Kidney capillary endothelial cell (primary cell): ENCODE data around the gene IGSF22.

Experiments
- DNase-seq: peaks from one replicate; pipeline ENCODE4 v3.0.0-alpha.2; 2018; ENCODE audit warnings: low spot score

Gene IGSF22

DNA sequence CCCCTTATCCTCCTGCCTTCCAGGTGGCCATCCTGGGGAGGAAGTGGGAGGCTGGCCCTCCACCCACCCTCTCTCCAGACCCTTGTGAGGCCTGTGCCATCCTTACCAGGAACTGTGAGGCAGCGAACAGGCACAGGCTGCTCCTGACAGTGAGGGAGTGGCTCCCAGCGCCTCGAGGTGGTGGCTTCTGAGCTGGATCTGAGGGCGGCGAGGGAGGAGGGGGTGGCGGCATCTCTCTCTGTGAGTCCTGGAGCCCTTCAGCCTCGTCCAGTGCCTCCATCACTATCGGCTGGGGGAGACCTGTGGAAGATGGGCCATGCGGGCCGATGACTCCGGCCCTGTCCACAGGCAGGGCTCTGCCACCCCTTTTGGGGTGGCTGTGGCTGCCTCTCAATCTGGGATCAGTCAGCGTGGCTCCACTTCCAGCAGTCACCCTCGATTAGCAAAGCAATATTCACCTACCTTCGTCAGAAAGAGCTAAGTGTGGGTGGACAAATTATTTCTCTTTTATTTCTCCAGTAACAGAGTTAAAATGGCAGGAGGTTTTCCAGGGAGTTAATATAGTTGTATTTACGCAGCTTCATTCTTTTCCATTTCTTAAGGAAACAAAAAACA is 18.0 kb upstream of the IGSF22 start:
- DNase-seq: no peak

DNA sequence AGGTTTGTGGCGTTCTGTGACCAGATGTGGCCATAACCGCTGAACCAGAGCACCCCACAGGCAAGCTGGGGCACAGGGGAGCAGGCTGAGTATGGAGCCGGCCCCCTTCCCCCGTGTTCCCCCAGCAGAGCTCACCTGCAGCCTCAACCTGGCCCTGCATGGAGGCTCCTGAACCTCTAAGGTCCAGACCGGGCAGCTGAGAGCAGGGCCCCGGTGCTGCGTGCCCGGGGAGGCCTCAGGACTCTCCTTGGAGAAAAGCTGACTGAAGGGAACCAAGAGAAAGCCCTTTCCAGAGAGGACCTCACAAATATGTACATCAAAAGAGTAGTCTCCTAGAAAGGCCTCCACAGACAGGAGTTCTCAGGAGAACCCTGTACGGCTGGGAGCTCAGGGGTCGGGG is 17.4 kb upstream of the IGSF22 start:
- DNase-seq: no peak

DNA sequence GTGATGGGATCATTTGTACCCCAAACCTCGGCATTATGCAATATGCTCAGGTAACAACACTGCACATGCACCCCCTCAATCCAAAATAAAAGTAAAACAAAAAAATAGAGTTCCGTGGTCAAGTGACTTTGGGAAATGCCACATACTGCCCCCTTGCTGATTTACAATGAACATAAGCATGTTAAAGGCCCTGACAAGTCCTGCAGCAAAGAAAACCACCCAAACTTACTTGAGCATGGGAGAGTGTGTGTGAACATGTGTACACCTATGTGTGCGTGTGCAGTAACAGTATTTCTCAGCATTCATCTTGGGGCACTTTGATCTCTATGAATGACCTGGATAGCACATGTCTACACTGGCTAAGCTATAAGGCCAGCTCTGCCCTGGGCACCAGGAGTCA is 15.8 kb upstream of the IGSF22 start:
- DNase-seq: no peak

DNA sequence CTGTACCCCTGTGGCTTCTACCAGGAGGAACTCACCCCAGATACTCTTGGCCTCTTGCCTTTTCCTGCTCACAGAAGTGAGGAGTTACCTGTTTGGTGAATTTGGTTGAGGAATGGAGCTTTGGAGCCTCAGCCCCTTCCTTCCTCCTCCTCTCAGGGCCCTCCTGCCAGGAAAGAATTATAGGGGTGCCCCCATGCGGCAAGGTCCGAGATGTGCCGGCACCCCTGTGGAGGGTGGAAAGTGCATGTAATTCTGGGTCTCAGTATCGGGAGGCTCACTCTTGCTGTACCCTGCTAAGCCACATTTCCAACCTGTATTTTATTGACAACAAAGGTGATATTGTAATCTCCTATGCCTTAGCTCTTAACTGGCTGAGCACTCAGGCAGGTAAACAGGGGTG is 13.7 kb upstream of the IGSF22 start:
- no peak for DNase-seq

DNA sequence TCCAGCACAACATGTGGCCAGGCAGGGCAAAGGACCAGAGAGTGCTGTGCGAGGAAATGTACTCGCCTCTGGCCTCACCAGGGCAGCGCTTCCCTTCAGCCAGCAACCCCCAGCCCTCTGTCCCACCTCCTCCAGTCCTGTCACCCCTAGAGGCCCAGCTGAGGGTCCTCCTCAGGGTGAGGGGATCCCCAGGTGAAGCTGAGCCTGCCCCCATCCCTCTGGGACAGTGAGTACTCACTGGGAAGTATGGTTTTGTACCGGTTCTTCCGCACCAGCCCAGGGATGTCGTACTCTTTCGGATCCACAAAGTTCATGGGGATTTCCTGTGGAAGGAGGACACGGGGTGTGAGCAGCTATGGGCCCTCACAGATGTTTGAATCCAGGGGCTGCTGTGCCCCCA is 11.7 kb upstream of the IGSF22 start:
- DNase-seq: no peak

DNA sequence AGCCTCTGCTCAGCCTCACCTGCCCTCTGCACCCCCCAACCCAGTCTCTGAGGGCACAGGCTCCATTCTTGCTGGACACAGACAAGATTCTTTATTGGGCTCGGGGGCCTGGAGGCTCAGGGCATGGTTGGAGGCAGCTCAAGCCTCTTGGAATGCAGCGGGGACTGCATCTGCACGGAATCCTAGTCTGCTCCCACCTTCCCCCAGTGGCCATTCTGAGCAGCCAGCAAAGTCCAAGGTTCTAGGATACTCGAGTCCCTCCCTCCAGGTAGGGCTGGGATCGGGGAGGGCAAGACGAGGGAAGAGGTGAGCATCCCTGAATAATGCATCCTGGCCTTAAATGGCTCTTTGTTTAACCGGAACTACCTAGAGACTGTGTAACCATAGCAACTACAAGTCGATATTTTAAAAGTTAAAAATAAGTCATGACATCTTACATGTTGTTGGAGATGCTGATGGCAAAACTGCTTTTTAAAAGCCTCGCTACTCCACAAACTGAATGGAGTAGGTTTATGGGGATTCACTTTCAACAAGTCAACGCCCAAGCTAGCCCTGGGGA is 10.7 kb upstream of the IGSF22 start:
- DNase-seq: no peak

DNA sequence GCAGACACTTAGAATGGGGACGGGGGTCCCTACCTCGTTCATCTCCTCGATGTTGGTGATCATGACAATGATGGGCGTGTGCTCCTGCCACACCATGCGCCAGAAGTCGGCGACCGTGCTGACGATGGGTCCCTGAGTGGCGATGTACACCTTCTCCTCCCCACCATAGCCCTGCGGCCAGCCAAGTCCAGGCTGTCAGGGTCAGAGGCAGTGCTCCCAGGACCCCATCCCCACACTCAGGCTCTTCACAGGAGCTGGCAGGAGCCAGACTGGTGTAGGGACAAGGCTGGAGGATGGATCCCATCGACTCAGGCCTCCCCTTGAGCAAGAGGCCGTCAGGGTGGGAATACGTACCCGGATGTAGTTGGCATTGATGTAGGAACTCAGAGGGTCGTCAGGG is 7.2 kb upstream of the IGSF22 start:
- DNase-seq: no peak

DNA sequence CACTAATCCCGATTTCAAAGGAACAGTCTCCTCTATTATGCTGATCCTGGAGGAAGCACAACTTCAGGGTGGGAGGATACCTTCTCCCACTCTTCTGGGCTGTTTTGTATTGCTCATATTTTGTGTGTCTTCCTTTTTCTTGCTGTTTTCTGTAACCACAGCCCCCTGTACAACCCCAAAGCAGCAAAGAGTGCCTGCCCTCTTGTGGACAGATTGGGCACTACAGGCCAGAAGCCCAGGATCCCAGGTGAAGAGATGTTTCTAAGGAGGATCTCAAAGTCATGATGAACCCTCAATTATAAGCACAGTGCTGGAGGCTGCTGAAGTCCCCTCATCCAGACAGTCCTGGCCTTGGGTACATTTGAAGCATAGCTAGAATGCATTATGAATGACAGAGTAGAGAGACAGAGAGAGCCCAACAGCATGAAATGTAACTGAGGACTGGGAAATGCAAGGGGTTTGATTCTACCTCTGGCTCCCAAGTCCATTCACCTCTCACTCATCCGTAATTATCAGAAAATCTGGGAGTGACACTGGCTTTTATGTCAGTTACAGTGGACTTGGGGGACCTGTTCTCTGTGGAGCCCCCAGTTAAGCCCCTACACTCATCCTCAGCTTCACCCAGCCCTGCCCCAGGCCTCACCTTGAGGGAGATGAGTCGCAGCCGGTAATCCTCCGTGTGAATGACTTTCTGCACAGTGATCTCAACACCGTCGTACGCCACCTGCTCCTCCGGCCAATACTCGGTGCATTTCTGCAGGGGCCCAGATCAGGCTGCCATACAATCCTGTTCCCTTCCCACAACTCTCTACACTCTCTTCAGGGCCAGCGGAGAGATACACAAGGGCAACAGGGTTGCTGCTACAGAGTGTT is 6.2 kb upstream of the IGSF22 start:
- DNase-seq: peak; percentile 47

DNA sequence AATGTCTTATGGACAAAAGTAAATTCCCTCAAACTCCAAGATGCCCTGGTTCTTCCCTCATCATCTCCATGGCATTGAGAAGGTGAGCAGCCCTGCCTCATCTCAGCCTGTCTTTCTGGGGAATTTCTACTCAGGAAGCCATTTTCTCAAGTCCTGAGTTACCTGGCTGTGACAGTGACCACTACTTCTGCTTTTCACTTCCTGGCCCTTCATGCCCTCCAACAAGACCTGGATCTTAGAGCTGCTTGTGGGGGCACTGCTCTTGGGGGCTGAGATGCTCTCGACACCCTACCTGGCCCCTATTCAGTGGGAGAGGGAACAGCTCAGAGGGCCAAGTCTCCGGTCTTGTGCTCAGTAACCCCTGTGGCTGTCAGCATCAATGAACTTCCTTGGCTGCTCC is 5.5 kb upstream of the IGSF22 start:
- no peak for DNase-seq

DNA sequence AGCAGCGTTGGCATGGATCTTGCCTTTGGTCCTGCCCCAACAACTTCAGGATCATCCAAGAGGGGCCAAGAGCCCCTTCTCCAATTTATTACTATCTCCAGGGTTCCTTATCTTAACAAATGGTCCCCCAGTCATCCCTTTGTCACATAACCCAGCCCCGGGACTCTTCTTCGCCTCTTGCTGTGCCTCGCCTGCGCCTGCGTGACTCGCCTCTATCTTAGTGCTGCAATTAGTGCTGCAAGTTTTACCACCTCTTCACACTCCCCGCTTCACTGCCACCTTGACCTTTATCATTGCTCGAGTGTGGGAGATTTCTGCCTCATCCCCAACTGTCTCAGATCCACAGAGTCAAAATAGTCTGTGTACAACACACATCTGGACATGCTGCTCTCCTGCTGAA is 4.0 kb upstream of the IGSF22 start:
- no peak for DNase-seq

DNA sequence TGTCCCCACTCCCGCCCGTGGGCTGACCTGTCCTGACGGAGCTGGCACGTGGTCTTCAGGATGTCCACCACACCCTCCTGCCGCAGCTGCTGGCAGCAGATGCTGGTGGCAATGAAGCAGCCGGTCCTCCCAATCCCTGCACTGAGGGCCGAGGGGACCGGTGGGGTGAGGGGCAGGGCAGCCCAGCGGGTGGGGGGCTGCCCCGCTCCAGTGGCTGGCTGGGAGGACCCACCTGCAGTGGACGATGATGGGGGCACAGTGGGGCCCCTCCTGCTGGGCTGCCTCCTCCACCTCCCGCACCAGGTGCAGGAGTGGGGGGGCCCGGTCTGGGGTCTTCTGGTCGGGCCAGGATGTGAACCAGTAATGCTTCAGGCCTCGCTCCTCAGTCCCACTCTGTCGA is 3.4 kb upstream of the IGSF22 start:
- DNase-seq: no peak

DNA sequence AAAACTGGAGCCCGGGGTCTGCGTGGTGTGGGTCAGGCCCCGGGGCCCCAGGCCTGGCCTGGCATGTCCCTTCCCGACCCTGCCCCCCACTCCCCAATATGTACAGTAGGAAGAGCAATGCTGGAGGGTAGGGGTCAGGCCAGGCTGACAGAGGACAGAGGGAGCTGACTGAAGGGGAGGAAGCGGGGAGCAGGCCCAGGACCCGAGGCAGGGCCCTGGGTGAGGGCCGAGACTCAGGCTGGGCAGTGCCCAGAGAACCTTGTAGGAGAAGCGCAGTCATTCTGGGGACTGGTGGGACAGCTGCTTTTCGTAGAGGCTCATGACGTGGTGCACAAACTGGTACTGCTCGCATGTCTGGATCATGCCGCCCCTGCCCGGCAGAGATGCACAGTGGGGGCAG is 2.7 kb upstream of the IGSF22 start:
- no peak for DNase-seq

DNA sequence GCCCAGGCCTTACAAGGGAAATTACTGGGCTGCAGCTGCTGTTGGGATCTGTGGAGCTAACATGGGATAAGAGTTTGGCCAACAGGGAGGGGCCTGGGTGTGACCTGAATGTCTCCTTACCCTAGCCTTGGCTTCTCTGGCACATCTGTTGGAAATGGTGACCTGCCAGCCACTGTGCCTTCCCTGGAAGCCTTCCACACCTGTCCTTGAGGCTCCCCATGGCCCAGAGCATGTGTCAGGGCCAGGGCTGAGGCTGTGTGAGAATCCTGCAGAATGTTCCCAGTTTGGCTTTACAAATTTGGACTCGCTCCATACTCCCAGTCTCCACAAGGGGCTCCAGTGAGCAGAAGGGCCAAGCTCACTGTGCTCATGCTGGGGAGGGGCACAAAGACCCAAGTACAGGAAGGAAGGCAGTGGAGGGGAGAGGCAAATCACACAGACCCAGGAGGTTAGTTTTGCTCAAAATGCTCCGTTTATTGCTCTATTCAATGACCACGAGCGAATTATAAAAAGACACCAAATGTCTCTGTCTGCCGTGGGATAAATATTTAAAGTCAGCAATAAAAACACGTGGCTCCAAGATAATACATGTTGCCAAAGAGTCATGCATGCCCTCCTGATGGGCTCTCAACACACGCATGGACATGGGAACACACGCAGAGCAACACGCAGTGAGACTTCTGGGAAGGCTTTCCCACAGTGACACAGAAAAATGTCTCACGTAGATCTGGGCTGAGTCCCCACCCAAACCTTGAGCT is 1.7 kb upstream of the IGSF22 start:
- DNase-seq: no peak

DNA sequence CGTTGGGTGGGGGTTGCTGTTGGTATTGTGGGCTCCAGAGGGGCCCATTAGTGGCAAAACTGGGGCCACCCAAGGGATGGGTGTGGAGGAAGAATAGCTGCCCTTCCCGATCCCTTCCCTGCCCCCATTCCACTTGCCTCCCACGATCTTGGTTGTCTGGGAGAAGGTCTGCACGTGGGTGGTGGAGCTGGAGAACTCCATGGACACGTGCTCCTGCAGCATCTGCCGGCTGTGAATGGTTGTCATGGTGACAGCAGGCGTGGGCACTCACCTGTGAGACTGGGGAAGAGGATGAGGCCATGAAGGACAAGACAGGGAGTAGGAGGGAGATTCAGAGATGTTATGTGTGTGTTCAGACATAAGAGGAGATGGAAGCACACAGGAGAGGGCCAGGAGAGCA is 2.0 kb downstream of the IGSF22 start:
- DNase-seq: no peak

DNA sequence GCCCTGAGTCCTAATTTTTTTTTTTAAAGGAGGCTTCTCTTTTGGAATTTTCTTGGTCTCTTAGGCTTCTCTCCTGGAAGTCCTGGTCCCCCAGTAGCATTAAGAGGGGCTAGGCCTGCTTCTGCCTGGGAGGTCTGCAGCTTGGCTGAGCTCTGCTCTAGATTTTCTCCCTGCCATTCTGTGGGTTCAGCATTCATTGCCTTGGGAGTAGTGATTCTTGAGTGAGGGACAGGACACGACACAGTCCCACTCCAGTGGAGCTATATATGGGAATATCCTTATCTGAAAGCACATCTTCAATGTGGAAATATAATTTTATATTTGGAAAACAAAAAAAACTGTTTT is 3.7 kb downstream of the IGSF22 start:
- no peak for DNase-seq

DNA sequence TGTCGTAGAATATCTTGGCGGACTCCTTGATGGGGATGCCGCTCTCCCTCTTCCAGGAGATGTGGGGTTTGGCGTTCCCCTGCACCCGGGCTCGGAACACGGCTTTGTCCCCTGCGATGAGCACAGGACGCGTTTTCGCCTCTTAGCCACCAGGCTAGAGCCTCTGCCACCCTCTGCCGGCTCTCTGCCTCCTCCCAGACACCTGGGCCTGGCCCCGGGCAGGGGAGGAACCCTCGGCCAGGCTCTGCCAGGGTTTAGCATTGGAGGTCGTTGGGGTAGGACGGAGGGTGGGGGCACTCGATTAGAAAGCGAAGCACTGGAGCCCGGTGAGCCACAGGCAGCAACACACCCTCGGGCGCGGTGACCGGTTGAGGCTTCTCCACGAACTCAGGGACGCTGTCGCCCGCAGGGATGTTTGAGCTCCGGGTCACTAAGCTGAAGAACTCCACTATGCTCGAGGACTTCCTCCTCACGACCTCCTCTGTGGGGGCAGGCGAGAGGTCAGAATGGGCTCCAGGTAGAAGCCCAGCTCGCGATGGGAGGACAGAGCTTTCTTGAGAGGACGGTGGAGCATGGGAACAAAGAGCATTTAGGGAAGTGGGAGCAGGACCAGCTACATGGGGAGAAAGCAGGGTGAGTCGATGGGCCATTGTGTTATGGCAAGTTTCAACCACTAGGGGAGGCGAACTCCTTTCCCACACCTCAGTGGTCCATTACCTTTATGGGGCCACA is 4.3 kb downstream of the IGSF22 start:
- DNase-seq: peak; percentile 46

DNA sequence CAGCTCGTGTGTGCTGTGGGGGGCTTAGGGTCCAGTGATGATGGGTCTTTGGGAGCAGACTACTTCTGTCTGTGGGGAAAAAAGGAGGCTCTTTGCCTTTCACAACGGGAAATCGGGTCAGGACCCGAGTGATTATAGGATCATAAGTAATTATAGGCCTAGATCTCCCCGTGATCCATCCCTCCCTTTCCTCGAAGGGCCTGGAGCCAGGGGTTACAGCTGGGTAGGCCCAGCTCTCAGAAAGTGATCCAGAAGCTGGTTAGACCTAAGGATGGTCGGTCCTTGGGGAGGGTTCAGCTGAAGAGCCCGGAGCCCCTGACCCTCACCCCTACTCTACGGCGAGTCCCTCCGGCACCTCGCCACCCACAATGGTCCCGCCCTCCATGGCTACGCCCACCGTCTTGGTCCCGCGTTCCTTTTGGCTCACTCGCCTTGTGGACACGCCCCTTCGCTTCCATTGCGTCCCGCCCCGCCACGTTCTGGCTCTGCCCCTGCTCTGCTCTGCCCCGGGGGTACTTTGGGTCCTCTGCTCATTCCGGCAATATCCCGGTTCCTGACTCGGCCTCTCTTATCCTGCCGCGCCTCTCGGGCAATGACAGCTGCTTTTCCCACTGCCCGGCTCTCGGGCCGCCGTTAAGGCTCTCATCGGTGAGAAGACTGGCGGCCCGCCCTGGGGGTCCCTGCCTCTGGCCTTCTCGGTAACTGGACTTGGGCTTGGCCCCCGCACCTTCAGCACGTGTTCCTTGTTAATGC is 5.0 kb downstream of the IGSF22 start:
- peak; percentile 49 for DNase-seq

DNA sequence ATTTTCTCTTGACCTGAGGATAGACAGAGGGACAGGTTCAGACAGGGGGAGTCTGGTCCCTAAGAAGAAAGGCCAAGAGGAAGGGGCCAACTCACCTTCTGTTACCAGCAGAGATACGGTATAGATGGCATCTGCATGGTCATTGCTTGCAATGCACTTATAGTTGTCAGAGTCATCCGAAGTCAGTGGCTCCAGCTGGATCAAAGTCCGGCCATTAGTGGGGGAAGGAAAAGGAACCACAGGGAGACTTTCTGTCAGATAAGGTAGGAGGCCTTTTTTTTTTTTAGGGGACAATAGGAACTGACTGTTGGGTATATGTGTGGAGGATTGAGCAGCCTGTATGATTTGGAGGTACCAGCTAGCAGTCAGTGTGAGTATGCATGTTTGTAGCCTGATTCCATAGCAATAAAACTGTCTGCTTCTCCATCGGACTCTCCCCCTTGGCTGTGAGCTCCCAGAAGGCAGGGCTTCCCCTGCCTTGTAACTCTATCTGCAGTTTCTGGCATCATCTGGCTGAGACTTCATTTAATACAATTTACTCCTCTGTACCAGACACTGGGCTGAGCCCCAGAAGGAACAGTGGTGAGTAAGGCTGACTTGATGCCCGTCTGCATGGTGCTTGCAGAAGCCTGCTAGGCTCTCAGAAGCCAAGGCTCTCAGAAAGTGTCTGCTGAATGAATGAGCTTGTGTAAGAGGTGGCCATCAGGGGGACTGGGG is 5.7 kb downstream of the IGSF22 start:
- DNase-seq: no peak

DNA sequence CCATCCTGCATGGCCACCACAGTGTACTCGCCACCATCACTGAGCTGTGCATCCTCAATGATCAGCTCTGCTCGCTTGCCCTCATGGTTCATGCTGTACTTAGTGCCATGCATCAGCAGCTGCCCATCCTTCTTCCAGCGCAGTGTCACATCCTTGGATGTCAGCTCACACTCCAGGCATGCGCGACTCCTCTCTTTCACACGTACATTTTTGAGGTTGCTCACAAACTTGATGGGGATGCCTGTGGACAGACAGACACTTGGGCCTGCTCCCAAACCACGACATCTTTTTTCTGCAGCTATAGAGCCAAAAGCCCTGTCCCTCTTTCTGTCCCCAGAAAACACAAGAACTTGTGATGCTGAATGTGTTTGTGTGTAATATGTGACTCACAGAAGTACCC is 10.5 kb downstream of the IGSF22 start:
- DNase-seq: no peak

DNA sequence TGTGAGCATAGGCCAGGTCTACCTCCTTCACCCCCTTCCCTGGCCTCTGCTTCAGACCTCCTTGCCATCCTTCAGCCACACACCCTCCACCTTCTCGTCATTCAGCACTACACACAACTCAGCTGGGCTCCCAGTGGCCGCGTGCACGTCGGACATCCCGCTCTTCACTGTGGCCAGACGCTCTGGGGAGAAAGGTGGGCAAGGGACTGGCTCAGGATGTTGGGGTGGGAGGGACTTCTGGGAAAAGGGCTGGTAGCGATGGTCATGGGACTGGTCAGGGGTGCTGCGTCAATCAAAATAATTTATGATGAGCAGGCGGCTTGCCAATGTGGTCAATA is 11.6 kb downstream of the IGSF22 start:
- no peak for DNase-seq
